GM21576 (cell line): ENCODE data around the gene GRB10.

Experiments used
- ATAC-seq: cut with Tn5 transposase; IDR thresholded peaks from one replicate; pipeline ENCODE4 v1.9.1; 2021; ENCODE audit warnings: mild to moderate bottlenecking, moderate library complexity; ENCODE audit not compliant: unreplicated experiment

The GRB10 gene

GRCh38 chr7:50696810-50697582 is 85.7 kb downstream of the GRB10 start:
- ATAC-seq, result no peak

- no peak for ATAC-seq
Measured at GRCh38 chr7:50695026-50695425, 87.7 kb downstream of the GRB10 start.

- no peak for ATAC-seq
Measured at GRCh38 chr7:50693455-50694130, 89.1 kb downstream of the GRB10 start.

- no peak for ATAC-seq
Measured at GRCh38 chr7:50690541-50691011, 92.1 kb downstream of the GRB10 start.

GRCh38 chr7:50688226-50688590 is 94.5 kb downstream of the GRB10 start:
- no peak for ATAC-seq

GRCh38 chr7:50687575-50688225 is 95.0 kb downstream of the GRB10 start:
- no peak for ATAC-seq

- ATAC-seq, result no peak
Measured at GRCh38 chr7:50687096-50687495, 95.6 kb downstream of the GRB10 start.

GRCh38 chr7:50685135-50686065 is 97.3 kb downstream of the GRB10 start:
- ATAC-seq, result no peak

- no peak for ATAC-seq
Measured at GRCh38 chr7:50684713-50685075, 98.0 kb downstream of the GRB10 start.

GRCh38 chr7:50684011-50684712 is 98.5 kb downstream of the GRB10 start:
- ATAC-seq, result no peak

GRCh38 chr7:50682573-50682972 is 100.1 kb downstream of the GRB10 start:
- ATAC-seq, result no peak

GRCh38 chr7:50682079-50682478 is 100.6 kb downstream of the GRB10 start:
- ATAC-seq, result no peak

GRCh38 chr7:50681432-50682045 is 101.2 kb downstream of the GRB10 start:
- no peak for ATAC-seq

GRCh38 chr7:50679218-50680007 is 103.3 kb downstream of the GRB10 start:
- peak; percentile 54 for ATAC-seq

- no peak for ATAC-seq
Measured at GRCh38 chr7:50678586-50678985, 104.1 kb downstream of the GRB10 start.

GRCh38 chr7:50677638-50677996 is 105.1 kb downstream of the GRB10 start:
- ATAC-seq, result no peak

- no peak for ATAC-seq
Measured at GRCh38 chr7:50676740-50677637, 105.7 kb downstream of the GRB10 start.

- ATAC-seq, result no peak
Measured at GRCh38 chr7:50676079-50676478, 106.6 kb downstream of the GRB10 start.
